Measurements from ENCODE around the gene NR1H4.
"Not testable (repeated sequence)": the region's sequence is repeated elsewhere in the genome, so short reads cannot be mapped to it uniquely, and the experiment has no call there.

NR1H4 gene

GRCh38 chr12:100472325-100472724 lies 1.3 kb upstream of the NR1H4 start:
- in situ Hi-C loops (cut with MboI; ENCODE audit: low sequenced_read_pairs) = no loop called here

GRCh38 chr12:100473050-100473715 lies 483 bp upstream of the NR1H4 start:
- in situ Hi-C loops (cut with MboI; ENCODE audit: low sequenced_read_pairs) = no loop called here

GRCh38 chr12:100474617-100475016 lies 951 bp downstream of the NR1H4 start:
- in situ Hi-C loops (cut with MboI; ENCODE audit: low sequenced_read_pairs) = no loop called here

- in situ Hi-C loops (cut with MboI; ENCODE audit: low sequenced_read_pairs) = no loop called here
These were observed 2.5 kb downstream of the NR1H4 start for GRCh38 chr12:100476013-100476751.

- in situ Hi-C loops (cut with MboI; ENCODE audit: low sequenced_read_pairs) = no loop called here
These were observed 7.4 kb downstream of the NR1H4 start for GRCh38 chr12:100481021-100481420.

- in situ Hi-C loops (cut with MboI; ENCODE audit: low sequenced_read_pairs) = no loop called here
These were observed 10.7 kb downstream of the NR1H4 start for GRCh38 chr12:100484183-100484886.

GRCh38 chr12:100484891-100485471 lies 11.3 kb downstream of the NR1H4 start:
- in situ Hi-C loops (cut with MboI; ENCODE audit: low sequenced_read_pairs) = no loop called here

- in situ Hi-C loops (cut with MboI; ENCODE audit: low sequenced_read_pairs) = no loop called here
These were observed 12.3 kb downstream of the NR1H4 start for GRCh38 chr12:100485983-100486382.

- in situ Hi-C loops (cut with MboI; ENCODE audit: low sequenced_read_pairs) = no loop called here
These were observed 15.7 kb downstream of the NR1H4 start for GRCh38 chr12:100489251-100489820.

- in situ Hi-C loops (cut with MboI; ENCODE audit: low sequenced_read_pairs) = no loop called here
These were observed 16.4 kb downstream of the NR1H4 start for GRCh38 chr12:100490056-100490455.

GRCh38 chr12:100491104-100491503 lies 17.4 kb downstream of the NR1H4 start:
- in situ Hi-C loops (cut with MboI; ENCODE audit: low sequenced_read_pairs) = no loop called here

GRCh38 chr12:100493396-100494012 lies 19.8 kb downstream of the NR1H4 start:
- in situ Hi-C loops (cut with MboI; ENCODE audit: low sequenced_read_pairs) = no loop called here

GRCh38 chr12:100494026-100494425 lies 20.4 kb downstream of the NR1H4 start:
- in situ Hi-C loops (cut with MboI; ENCODE audit: low sequenced_read_pairs) = no loop called here

GRCh38 chr12:100494538-100494937 lies 20.9 kb downstream of the NR1H4 start:
- in situ Hi-C loops (cut with MboI; ENCODE audit: low sequenced_read_pairs) = no loop called here

- in situ Hi-C loops (cut with MboI; ENCODE audit: low sequenced_read_pairs) = no loop called here
These were observed 23.6 kb downstream of the NR1H4 start for GRCh38 chr12:100497105-100497795.

- in situ Hi-C loops (cut with MboI; ENCODE audit: low sequenced_read_pairs) = no loop called here
These were observed 24.5 kb downstream of the NR1H4 start for GRCh38 chr12:100498141-100498540.

- in situ Hi-C loops (cut with MboI; ENCODE audit: low sequenced_read_pairs) = no loop called here
These were observed 25.8 kb downstream of the NR1H4 start for GRCh38 chr12:100499416-100499815.

- in situ Hi-C loops (cut with MboI; ENCODE audit: low sequenced_read_pairs) = not testable (repeated sequence)
These were observed 29.1 kb downstream of the NR1H4 start for GRCh38 chr12:100502718-100503117.

- in situ Hi-C loops (cut with MboI; ENCODE audit: low sequenced_read_pairs) = no loop called here
These were observed 29.6 kb downstream of the NR1H4 start for GRCh38 chr12:100503228-100503628.

GRCh38 chr12:100504804-100505203 lies 31.1 kb downstream of the NR1H4 start:
- in situ Hi-C loops (cut with MboI; ENCODE audit: low sequenced_read_pairs) = no loop called here
